Stimulated activated CD4-positive, alpha-beta T cell treated with anti-CD3 and anti-CD28 coated beads, Interleukin-1b, Interleukin-23, amount 100 ng/mL, for 48 hours (primary cell): ENCODE results near the gene NOL7.

Source experiments
- DNase-seq: peaks from one replicate; pipeline ENCODE4 v3.0.0-alpha.2; 2020

The NOL7 gene

GRCh38 chr6:13660273-13660672 is 45.1 kb downstream of the NOL7 start:
- DNase-seq, result no peak

GRCh38 chr6:13660893-13661292 is 45.8 kb downstream of the NOL7 start:
- no peak for DNase-seq

DNA sequence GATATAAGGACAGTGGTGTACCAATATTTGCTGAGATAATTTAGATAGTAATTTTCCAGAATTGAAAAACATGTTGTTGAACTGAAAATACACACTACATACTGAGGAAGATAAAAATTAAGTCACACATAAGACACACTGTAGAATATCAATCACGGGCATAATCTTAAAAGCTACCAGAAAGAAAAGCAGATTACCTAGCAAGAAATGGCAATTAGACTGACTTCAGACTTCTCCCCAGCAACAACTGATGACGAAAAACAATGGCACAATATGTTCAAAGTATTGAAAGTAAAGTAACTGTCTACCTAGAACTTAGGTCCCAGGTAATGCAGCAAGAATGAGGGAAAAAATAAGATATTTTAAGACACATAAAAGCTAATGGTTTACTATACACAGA is 46.5 kb downstream of the NOL7 start:
- DNase-seq, result no peak

DNA sequence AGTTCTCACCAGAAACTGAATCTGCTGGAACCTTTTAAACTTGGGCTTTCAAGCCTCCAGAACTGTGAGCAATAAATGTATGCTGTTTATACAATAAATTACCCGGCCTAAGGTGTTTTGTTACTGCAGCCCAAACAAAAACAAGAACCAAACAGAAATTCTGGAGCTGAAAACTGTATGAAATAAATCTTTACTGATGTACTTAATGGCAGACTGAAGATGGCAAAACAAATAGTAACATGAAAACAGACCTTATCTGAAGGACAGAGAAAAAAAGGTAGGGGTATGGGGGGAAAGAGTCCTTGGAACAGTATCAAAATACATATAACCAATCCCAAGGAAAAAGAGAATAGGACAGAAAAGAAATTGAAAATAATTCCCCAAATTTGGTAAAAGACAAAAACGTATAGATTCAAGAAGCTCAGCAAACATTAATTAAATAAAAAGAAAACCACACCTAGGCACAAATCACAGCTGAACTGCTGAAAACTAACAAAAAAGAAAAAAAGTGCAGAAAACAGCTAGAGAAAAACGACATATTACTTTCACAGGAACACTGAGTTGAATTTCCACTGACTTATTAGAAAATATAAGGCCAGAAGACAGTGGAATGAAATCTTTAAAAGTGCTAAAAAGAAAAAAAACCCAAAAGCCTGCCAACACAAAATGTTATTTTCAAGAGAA is 47.7 kb downstream of the NOL7 start:
- no peak for DNase-seq

GRCh38 chr6:13663986-13664385 is 48.9 kb downstream of the NOL7 start:
- no peak for DNase-seq

- DNase-seq, result no peak
Measured at GRCh38 chr6:13664703-13665352, 49.7 kb downstream of the NOL7 start.

GRCh38 chr6:13666194-13667105 is 51.3 kb downstream of the NOL7 start:
- no peak for DNase-seq

- DNase-seq, result no peak
Measured at GRCh38 chr6:13667655-13668054, 52.5 kb downstream of the NOL7 start.

DNA sequence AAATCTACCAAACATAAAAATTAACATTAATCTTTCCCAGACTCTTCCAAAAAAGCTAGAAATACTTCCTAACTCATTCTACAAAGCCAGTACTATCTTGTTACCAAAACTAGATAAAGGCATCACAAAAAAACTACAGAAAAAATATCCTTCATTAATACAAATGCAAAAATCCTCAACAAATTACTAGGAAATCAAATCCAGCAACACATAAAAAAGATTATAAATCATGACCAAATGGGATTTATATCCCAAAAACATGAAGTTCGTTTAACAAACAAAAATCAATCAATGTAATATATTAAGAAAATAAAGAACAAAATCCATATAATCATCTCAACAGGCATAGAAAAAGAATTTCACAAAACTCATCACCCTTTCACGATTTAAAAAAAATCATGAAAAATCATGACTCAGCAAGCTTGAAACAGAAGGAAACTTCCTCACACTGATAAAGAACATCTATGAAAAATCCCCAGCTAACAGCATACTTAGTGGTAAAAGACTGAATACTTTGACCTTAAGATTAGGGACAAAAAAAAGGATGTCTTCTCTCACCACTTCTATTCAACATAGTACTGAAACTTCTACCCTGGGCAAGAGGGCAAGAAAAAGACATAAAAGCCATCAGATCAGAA is 53.3 kb downstream of the NOL7 start:
- DNase-seq, result no peak

DNA sequence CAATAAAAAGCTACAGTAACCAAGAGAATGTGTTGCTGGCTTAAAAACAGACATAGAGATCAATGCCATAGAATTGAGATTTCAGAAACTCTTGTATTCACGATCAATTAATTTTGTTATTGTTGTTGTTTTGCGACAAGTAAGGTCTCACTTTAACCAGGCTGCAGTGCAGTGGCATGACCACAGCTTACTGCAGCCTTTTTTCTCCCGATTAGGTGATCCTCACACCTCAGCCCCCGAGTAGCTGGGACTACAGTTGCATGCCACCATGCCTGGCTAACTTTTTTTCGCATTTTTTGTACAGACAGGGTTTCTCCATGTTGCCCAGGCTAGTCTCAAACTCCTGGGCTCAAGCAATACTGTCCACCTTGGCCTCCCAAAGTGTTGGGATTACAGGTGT is 54.3 kb downstream of the NOL7 start:
- DNase-seq, result no peak
